NB4 (cell line): ENCODE results near the gene CHMP1B.
A peak's percentile ranks its signal among the peaks of the same experiment; 100 is the strongest.
"Not testable (repeated sequence)": the region's sequence is repeated elsewhere in the genome, so short reads cannot be mapped to it uniquely, and the experiment has no call there.

Experiments used
- DNase-seq: peaks from one replicate; pipeline ENCODE4 v3.0.0; 2010; ENCODE audit warnings: low read depth
- H3K4me3 ChIP-seq: one replicate; pipeline ENCODE4 v1.5.1; 2011; ENCODE audit warnings: mild to moderate bottlenecking, low read depth, low read length, moderate library complexity
- MYC ChIP-seq: IDR thresholded peaks from 2 replicates; pipeline ENCODE4 v1.6.1; 2011; ENCODE audit warnings: low read depth, low read length
- POLR2A ChIP-seq: IDR thresholded peaks from 2 replicates; pipeline ENCODE4 v1.6.1; 2011; ENCODE audit warnings: mild to moderate bottlenecking; ENCODE audit not compliant: insufficient read length; ENCODE audit errors: extremely low read depth
- TF ChIP-seq, protein P1 (sequence below): IDR thresholded peaks from one replicate; pipeline ENCODE4 v1.5.1; 2012; ENCODE audit warnings: low read depth, low read length
- TF ChIP-seq, protein P2 (sequence below): IDR thresholded peaks from 2 replicates; pipeline ENCODE4 v1.6.1; 2011; ENCODE audit warnings: low read depth, low read length

Gene CHMP1B

DNA sequence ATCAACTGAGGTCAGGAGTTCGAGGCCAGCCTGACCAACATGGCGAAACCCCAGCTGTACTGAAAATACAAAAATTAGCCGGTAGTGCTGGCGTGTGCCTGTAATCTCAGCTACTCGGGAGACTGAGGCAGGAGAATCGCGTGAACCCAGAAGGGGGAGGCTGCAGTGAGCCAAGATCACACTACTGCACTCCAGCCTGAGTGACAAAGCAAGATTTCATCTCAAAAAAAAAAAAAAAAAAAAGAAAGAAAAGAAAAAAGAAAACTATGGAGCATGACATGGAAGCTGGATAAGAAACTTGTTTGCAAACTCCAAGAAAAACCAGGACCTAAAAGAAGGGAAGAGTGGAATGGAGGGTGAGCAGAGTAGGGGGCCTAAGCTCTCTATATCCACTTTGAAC lies 1.9 kb upstream of the CHMP1B start:
- TF ChIP-seq, protein P1, sequence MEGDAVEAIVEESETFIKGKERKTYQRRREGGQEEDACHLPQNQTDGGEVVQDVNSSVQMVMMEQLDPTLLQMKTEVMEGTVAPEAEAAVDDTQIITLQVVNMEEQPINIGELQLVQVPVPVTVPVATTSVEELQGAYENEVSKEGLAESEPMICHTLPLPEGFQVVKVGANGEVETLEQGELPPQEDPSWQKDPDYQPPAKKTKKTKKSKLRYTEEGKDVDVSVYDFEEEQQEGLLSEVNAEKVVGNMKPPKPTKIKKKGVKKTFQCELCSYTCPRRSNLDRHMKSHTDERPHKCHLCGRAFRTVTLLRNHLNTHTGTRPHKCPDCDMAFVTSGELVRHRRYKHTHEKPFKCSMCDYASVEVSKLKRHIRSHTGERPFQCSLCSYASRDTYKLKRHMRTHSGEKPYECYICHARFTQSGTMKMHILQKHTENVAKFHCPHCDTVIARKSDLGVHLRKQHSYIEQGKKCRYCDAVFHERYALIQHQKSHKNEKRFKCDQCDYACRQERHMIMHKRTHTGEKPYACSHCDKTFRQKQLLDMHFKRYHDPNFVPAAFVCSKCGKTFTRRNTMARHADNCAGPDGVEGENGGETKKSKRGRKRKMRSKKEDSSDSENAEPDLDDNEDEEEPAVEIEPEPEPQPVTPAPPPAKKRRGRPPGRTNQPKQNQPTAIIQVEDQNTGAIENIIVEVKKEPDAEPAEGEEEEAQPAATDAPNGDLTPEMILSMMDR = no peak
- TF ChIP-seq MYC = no peak
- H3K4me3 ChIP-seq = no peak overlapping the region
- no peak for DNase-seq

GRCh38 chr18:11849841-11850634 lies 1.2 kb upstream of the CHMP1B start:
- TF ChIP-seq, protein P2, sequence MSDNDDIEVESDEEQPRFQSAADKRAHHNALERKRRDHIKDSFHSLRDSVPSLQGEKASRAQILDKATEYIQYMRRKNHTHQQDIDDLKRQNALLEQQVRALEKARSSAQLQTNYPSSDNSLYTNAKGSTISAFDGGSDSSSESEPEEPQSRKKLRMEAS = peak; percentile 55; the same call in 1 of the 2 replicates
- TF ChIP-seq, protein P1 = no peak
- peak; percentile 75 for DNase-seq
- peak overlapping the region; percentile 98 for H3K4me3 ChIP-seq

DNA sequence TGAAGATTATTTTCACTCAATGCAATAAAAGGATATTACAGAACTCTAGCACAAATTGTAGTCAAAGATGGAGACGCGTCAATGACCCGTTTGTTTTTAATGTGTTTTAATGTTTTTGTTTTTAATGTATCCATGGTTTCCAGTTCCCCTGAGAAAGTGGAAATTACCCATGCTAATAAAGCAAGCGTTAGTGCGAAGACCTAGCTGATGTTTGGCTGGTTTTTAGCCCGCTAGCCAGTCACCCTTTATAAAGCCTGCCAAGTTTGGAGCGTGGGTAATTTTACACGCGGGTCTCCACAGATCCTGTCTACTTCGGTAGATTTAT lies 430 bp upstream of the CHMP1B start:
- H3K4me3 ChIP-seq = peak overlapping the region; percentile 98
- no peak for DNase-seq
- TF ChIP-seq, protein P1 = no peak
- TF ChIP-seq, protein P2 = no peak
- no peak for TF ChIP-seq POLR2A
- no peak for TF ChIP-seq MYC

- peak; percentile 37; the same call in 1 of the 2 replicates for TF ChIP-seq MYC
- no peak for TF ChIP-seq POLR2A
- TF ChIP-seq, protein P1 = no peak
- TF ChIP-seq, protein P2 = 0 out of 2 replicates have a peak, but pooled peaks have one; percentile 17
- DNase-seq = peak; percentile 58
- H3K4me3 ChIP-seq = peak overlapping the region; percentile 98
Measured at GRCh38 chr18:11851806-11852337, 659 bp downstream of the CHMP1B start.

DNA sequence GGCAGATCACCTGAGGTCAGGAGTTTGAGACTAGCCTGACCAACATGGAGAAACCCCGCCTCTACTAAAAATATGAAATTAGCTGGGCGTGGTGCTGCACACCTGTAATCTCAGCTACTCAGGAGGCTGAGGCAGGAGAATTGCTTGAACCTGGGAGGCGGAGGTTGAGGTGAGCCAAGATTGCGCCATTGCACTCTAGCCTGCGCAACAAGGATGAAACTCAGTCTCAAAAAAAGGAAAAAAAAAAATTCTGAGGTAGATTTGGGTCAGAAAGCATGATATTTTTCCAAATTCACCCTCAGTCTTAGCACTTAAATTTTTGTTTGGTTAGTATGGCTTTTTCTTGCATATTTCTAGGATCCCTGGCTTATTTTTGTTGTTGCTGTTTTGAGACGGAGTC lies 3.3 kb downstream of the CHMP1B start:
- DNase-seq, H3K4me3 ChIP-seq: not testable (repeated sequence)

GRCh38 chr18:11857177-11857887 lies 6.1 kb downstream of the CHMP1B start:
- TF ChIP-seq POLR2A = no peak
- TF ChIP-seq, protein P2 = no peak
- TF ChIP-seq, protein P1 = no peak
- TF ChIP-seq MYC = no peak
- H3K4me3 ChIP-seq = no peak overlapping the region
- DNase-seq = peak; percentile 23
